HUES6 (cell line): ENCODE measurements around the gene DMBT1.

Experiments used
- H3K27ac ChIP-seq: 2 replicates; pipeline ENCODE4 v1.7.0; 2013; ENCODE audit warnings: low read depth, mild to moderate bottlenecking, low read length, inconsistent platforms
- H3K27me3 ChIP-seq: 2 replicates; pipeline ENCODE4 v1.6.1; 2013; ENCODE audit warnings: low read length; ENCODE audit not compliant: control insufficient read depth, insufficient read depth
- H3K36me3 ChIP-seq: 2 replicates; pipeline ENCODE4 v1.6.1; 2013; ENCODE audit warnings: low read length; ENCODE audit not compliant: control insufficient read depth, insufficient read depth
- H3K4me1 ChIP-seq: 2 replicates; pipeline ENCODE4 v1.6.1; 2013; ENCODE audit warnings: low read length; ENCODE audit not compliant: control insufficient read depth, insufficient read depth
- H3K4me3 ChIP-seq: 2 replicates; pipeline ENCODE4 v1.5.1; 2013; ENCODE audit warnings: low read depth, low read length
- H3K9ac ChIP-seq: one replicate; pipeline ENCODE4 v1.6.1; 2013; ENCODE audit warnings: mild to moderate bottlenecking, low read length
- H3K9me3 ChIP-seq: 2 replicates; pipeline ENCODE4 v1.6.1; 2013; ENCODE audit warnings: low read depth, low read length; ENCODE audit not compliant: control insufficient read depth, insufficient read depth

Gene DMBT1

DNA sequence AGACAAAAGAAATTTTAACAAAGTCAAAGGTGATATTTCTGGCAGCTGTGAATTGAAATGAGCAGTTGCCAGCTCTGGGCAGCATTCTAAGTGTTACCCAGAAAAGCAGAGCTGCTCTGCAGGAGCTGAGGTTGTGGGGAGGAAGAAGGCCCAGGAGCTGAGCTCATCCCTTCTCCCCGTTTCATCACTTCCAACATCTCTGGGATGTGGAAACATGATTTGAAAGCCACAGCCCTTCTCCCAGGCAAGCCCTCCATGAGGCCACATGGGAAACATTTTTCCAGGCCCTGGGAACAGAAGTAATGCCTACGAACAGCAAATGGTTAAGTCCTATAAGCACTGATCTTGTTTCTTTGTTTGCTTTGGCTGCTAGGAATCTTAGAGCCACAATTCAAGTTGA lies 10.9 kb upstream of the DMBT1 start:
- H3K9me3 ChIP-seq = no peaks in the 10 kb centered on the region
- no peak overlapping the region for H3K9ac ChIP-seq
- no peaks in the 10 kb centered on the region for H3K36me3 ChIP-seq
- H3K4me3 ChIP-seq = no peak overlapping the region
- no peak overlapping the region for H3K27ac ChIP-seq
- H3K4me1 ChIP-seq = no peaks in the 10 kb centered on the region
- H3K27me3 ChIP-seq = no peaks in the 10 kb centered on the region

DNA sequence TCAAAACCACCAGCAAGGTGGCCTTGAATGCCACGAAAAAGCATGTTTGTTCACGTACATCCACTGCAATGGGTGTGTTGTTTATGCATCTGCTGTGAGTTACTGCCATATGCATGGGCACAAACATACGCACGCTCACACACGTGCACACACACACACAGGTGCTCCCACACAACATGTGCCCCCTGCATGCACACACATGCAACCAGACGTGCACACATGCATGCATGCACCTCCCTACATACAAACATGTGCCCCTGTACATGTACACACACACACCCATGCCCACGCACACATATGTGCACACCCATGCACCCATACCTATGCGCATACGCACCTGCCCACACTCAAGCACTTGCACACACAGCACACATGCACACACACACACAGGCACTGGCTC lies 10.1 kb upstream of the DMBT1 start:
- no peak overlapping the region for H3K27ac ChIP-seq
- H3K27me3 ChIP-seq = no peaks in the 10 kb centered on the region
- H3K9ac ChIP-seq = no peak overlapping the region
- H3K9me3 ChIP-seq = no peaks in the 10 kb centered on the region
- H3K36me3 ChIP-seq = no peaks in the 10 kb centered on the region
- H3K4me1 ChIP-seq = no peaks in the 10 kb centered on the region
- H3K4me3 ChIP-seq = no peak overlapping the region

DNA sequence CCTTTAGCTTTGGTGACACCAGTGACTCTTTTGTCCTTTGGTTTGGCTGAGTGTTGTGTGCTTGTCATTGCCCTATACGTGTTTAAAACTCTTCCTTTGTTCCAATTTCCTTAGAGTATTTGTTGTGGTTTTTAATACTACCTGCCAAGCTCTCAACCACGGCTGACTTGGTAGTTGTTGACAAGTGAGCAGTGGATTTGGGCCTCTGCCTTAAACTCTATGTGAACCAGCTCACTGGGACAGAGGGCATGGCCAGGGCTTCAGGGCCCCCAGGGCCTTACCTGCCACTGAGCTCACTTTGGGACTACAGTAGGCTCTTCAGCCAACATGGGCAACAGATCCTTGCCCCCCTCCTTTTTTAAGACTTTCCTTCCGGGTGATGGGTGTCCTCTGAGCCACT lies 9.6 kb upstream of the DMBT1 start:
- H3K4me3 ChIP-seq = no peak overlapping the region
- H3K27ac ChIP-seq = no peak overlapping the region
- no peaks in the 10 kb centered on the region for H3K9me3 ChIP-seq
- H3K27me3 ChIP-seq = no peaks in the 10 kb centered on the region
- no peak overlapping the region for H3K9ac ChIP-seq
- H3K36me3 ChIP-seq = no peaks in the 10 kb centered on the region
- H3K4me1 ChIP-seq = no peaks in the 10 kb centered on the region

DNA sequence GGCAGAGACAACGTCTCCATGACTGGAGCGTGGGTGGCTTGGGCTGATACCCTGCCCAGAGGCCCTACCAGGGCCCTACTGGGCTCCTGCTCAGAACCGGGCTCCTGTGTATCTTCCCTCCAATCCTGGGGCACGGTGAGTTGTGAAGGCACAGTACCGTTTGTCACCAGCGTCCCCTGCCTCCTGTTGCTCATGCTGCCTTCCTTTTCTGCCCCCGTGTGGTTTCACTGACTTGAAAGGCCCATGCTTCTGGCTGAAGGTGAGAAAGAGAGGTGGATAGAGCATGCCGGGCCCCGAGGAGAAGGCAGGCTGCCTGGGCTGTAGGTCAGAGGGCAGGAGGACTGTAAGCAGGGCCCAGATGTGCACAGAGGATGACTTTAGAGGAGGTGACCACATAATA lies 9.1 kb upstream of the DMBT1 start:
- H3K27me3 ChIP-seq = no peaks in the 10 kb centered on the region
- no peak overlapping the region for H3K9ac ChIP-seq
- no peaks in the 10 kb centered on the region for H3K9me3 ChIP-seq
- no peaks in the 10 kb centered on the region for H3K36me3 ChIP-seq
- no peak overlapping the region for H3K27ac ChIP-seq
- no peak overlapping the region for H3K4me3 ChIP-seq
- H3K4me1 ChIP-seq = no peaks in the 10 kb centered on the region

DNA sequence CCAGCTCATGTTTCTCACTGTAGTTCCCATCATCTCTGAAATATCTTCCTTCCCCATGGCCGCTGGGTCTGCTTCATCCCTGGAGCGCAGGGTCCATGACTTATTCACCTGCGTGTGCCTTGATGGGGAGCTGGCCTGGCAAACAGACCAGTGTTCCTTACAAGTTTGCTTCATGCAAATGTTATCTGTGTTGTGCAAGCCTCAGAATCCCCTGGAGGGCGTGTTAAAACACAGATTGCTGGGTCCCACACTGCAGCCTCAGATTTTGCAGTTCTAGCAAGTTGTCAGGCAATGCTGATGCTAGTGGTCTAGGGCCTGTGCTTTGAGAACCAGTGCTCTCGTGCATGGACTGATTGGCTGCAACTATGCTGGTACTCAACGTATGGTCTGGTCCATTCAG lies 7.2 kb upstream of the DMBT1 start:
- no peaks in the 10 kb centered on the region for H3K36me3 ChIP-seq
- H3K27ac ChIP-seq = no peak overlapping the region
- no peak overlapping the region for H3K9ac ChIP-seq
- H3K27me3 ChIP-seq = no peaks in the 10 kb centered on the region
- no peak overlapping the region for H3K4me3 ChIP-seq
- H3K4me1 ChIP-seq = peaks cover 5% of the 10 kb centered on the region; the same call in 1 of the 2 replicates
- no peaks in the 10 kb centered on the region for H3K9me3 ChIP-seq

DNA sequence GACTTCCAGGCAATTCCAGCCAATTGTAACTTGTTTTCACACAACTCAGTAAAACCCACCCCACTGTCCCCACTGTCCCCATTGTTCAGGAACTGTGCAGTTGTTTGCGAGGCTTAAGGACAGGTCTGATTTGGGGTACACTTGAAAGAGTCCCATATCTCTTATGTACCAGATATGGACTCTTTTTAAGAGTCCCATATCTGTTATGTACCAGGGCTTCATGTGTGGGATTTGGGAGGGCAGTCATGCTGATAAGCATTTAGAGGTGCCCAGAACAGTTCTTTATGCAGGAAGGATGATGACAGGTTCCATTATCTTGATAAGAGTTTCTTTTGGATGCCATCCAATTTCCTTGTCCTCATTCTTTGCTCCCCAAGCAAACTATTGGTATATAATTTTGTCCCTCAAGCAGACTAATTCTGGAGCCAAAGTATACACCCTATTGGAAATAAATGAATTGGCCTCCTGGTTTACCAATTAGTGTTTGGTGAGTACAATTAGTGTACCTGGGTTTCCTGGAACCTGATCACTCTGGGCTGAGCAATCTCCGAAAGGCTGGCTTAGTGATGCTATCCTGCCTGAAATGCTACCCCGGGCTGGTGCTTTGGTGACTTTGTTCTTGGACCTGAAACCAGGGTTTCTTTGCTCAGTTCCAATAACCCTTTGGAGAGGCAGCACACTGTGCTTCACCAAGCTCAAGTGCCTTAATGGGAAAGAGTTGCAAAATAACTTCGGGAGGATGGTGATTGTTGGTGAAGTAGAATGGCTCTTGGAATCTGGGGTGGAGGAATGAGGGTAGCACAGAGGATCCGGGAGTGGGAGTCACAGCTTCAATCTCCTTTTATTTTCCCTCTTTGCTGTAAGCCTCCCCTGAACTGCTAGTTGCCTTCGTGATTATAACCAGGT lies 6.2 kb upstream of the DMBT1 start:
- H3K36me3 ChIP-seq = no peaks in the 10 kb centered on the region
- H3K27me3 ChIP-seq = no peaks in the 10 kb centered on the region
- no peak overlapping the region for H3K4me3 ChIP-seq
- H3K9me3 ChIP-seq = no peaks in the 10 kb centered on the region
- H3K9ac ChIP-seq = no peak overlapping the region
- peaks cover 5% of the 10 kb centered on the region; the same call in 1 of the 2 replicates for H3K4me1 ChIP-seq
- H3K27ac ChIP-seq = no peak overlapping the region

DNA sequence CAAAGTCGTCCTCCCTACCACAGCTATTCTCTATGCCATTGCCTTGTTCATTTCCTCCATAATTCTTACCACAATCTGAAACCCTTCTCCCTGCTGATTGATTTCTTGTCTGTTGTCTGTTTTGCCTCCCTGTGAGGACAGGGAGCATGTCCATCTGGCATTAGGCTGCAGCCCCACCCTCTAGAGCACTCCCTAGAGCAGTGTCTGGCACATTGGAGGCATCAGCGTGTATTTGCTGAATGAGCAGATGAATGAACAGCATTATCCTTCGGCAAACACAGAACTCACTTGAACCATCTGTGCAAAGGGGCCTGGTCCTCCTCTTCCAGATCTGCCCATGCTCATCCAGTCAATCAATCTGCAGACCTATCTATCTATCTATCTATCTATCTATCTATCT lies 5.1 kb upstream of the DMBT1 start:
- Histone ChIP-seq H3K27ac (no peak overlapping the region), H3K9me3 (no peaks in the 10 kb centered on the region), H3K27me3 (no peaks in the 10 kb centered on the region), H3K9ac (no peak overlapping the region), H3K36me3 (no peaks in the 10 kb centered on the region), H3K4me1 (peaks cover 5% of the 10 kb centered on the region; the same call in 1 of the 2 replicates), H3K4me3 (no peak overlapping the region)

DNA sequence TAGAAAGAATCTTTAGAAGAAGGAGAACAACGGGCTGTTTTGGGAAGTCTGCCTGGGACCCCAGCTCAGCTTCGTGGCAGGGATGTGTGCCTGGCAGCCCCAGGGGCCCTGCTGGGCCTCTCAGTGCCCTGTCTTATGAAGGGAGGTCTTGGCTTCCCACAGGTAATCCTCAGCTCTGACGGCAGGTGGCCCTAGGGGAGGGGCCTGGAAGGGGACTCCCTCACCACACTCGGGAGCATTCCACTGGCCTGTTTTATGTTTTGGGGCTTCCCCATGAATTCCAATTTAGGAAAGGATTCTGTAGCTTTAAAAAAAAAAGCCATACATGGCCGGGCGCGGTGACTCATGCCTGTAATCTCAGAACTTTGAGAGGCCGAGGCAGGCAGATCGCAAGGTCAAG lies 3.0 kb upstream of the DMBT1 start:
- no peaks in the 10 kb centered on the region for H3K9me3 ChIP-seq
- no peaks in the 10 kb centered on the region for H3K36me3 ChIP-seq
- no peak overlapping the region for H3K27ac ChIP-seq
- H3K9ac ChIP-seq = no peak overlapping the region
- H3K27me3 ChIP-seq = 0 out of 2 replicates have a peak, but pooled peaks cover 4% of the 10 kb centered on the region
- peaks cover 8% of the 10 kb centered on the region; the same call in 1 of the 2 replicates for H3K4me1 ChIP-seq
- H3K4me3 ChIP-seq = no peak overlapping the region

DNA sequence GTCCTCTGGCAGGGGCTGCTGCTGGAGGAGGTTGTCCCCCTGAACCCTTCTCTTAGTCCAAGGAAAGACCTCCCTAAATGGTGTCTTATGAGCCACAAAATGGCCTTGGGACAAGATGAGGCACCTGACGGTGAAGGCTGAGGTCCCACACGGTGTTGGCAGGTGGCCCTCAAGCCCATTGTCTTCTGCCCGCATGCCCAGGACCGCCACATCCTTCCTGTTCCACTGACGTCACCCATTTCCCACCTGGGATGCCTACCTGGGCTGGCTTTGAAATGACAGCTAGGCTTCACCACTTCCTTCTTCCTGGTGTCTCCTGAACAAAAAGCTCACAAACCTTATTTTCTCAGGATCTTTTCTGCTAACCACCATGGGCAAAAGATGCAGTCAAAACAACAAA lies 2.1 kb upstream of the DMBT1 start:
- peaks cover 8% of the 10 kb centered on the region; the same call in 1 of the 2 replicates for H3K4me1 ChIP-seq
- 0 out of 2 replicates have a peak, but pooled peaks cover 4% of the 10 kb centered on the region for H3K27me3 ChIP-seq
- no peak overlapping the region for H3K9ac ChIP-seq
- no peaks in the 10 kb centered on the region for H3K36me3 ChIP-seq
- no peak overlapping the region for H3K4me3 ChIP-seq
- H3K9me3 ChIP-seq = no peaks in the 10 kb centered on the region
- H3K27ac ChIP-seq = no peak overlapping the region

DNA sequence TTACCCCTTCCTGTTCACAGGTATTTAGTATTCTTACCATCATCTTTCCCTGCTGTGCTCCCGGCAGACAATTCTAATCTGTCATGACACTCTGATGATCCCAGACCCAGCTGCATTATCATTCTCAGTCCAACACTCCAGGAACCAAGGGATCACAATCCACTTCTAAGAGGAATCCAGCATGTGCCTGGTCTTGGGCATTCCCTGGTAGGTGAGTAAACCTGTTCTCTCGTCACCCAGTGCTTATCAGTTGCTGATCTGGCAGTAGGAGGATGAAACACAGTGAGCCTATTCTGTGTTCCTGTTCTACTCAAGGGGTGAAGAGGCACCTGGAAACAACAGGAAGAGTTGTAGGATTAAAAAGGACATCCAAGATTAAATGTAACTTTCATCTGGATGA lies 1.3 kb upstream of the DMBT1 start:
- H3K27ac ChIP-seq = no peak overlapping the region
- H3K36me3 ChIP-seq = no peaks in the 10 kb centered on the region
- peaks cover 8% of the 10 kb centered on the region; the same call in 1 of the 2 replicates for H3K4me1 ChIP-seq
- 0 out of 2 replicates have a peak, but pooled peaks cover 4% of the 10 kb centered on the region for H3K27me3 ChIP-seq
- no peaks in the 10 kb centered on the region for H3K9me3 ChIP-seq
- no peak overlapping the region for H3K4me3 ChIP-seq
- no peak overlapping the region for H3K9ac ChIP-seq

DNA sequence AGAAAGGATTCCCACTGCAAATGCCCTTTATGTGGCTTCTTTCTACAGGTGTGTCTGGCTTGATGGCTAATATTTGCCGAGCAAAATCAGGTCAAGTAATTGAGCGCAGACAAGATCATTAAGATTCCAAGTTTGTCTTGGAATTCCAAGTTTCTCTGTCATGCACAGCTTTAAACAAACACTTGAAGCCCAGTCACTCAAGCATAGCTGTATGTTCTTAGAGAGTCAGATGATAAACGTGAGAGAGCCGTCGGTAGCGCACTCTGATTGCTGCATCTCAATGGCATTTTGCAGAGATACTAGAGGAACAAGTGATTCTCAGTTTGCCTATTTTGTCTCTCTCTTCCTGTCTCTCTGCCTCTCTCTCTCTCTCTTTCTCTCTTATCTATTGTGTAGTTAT lies 658 bp downstream of the DMBT1 start:
- 0 out of 2 replicates have a peak, but pooled peaks cover 4% of the 10 kb centered on the region for H3K27me3 ChIP-seq
- no peak overlapping the region for H3K4me3 ChIP-seq
- H3K4me1 ChIP-seq = peaks cover 8% of the 10 kb centered on the region; the same call in 1 of the 2 replicates
- H3K27ac ChIP-seq = no peak overlapping the region
- H3K9me3 ChIP-seq = no peaks in the 10 kb centered on the region
- H3K36me3 ChIP-seq = no peaks in the 10 kb centered on the region
- no peak overlapping the region for H3K9ac ChIP-seq
